K562 (cell line): ENCODE measurements around the gene ARL4D. TPM values are rescaled to one million over a fixed set of nuclear protein-coding genes. Genes with fewer than 3 reads are reported as not detected.
A peak's percentile ranks its signal among the peaks of the same experiment; 100 is the strongest.

Source experiments
- KHSRP ChIP-seq: fragments of 450-650 bp; IDR thresholded peaks from 2 replicates; pipeline ENCODE4 v1.6.1; 2017
- PHB2 ChIP-seq: fragments of 450-650 bp; IDR thresholded peaks from 2 replicates; pipeline ENCODE4 v1.6.1; 2017; ENCODE audit warnings: low read depth
- RBFOX2 ChIP-seq: fragments of 200-400 bp; formaldehyde crosslinking; IDR thresholded peaks from 2 replicates; pipeline ENCODE4 v1.6.1; 2017; ENCODE audit warnings: low read depth, mild to moderate bottlenecking, low read length, moderate library complexity
- RBM14 ChIP-seq: fragments of 200-400 bp; formaldehyde crosslinking; IDR thresholded peaks from 2 replicates; pipeline ENCODE4 v1.6.1; 2018; ENCODE audit warnings: low read depth, mild to moderate bottlenecking, low read length, moderate library complexity, borderline replicate concordance; ENCODE audit not compliant: insufficient read depth
- RBM25 ChIP-seq: fragments of 200-400 bp; formaldehyde crosslinking; IDR thresholded peaks from 2 replicates; pipeline ENCODE4 v1.6.1; 2018; ENCODE audit warnings: low read length, low read depth, moderate library complexity; ENCODE audit not compliant: severe bottlenecking
- SP1 ChIP-seq: sonication (generic); formaldehyde crosslinking; IDR thresholded peaks from 2 replicates; pipeline ENCODE4 v1.8.1; 2022; ENCODE audit warnings: mild to moderate bottlenecking, missing genetic modification reagents
- TCFL5 ChIP-seq: fragments of 250-450 bp; sonication (Bioruptor Pico); conservative IDR thresholded peaks from 2 replicates; pipeline ENCODE4 v1.6.1; 2021; ENCODE audit warnings: mild to moderate bottlenecking, moderate library complexity, matching md5 sums
- ZNF124 ChIP-seq: sonication (generic); formaldehyde crosslinking; IDR thresholded peaks from 2 replicates; pipeline ENCODE4 v1.8.1; 2022; ENCODE audit warnings: missing genetic modification reagents
- ZNF707 ChIP-seq: fragments of 250-450 bp; sonication (Bioruptor Pico); conservative IDR thresholded peaks from 2 replicates; pipeline ENCODE4 v1.8.0; 2022; ENCODE audit warnings: inconsistent platforms, mild to moderate bottlenecking, moderate library complexity
- polyA plus RNA-seq, 8 experiments: library from polyadenylated mRNA; depleted of rRNA in 4 of 8; stranded (reverse) in 5 of 8; unstranded in 3 of 8; fragments of >200 nt; fragmentation: Nextera tagmentation in 2 of 8; fragmentation: Illumina TruSeq in 1 of 8; extraction: Ambion mirVana in 2 of 8; extraction: Trizol in 1 of 8; gene quantifications; 2 replicates each; pipeline versions ENCODE4 v1.2.1 to v1.2.3, GENCODE V29; 2011 to 2014; ENCODE audit warnings: inconsistent platforms in 1 of 8, missing spikeins in 1 of 8
- total RNA-seq, 7 experiments: library from RNA; depleted of rRNA in 6 of 7; stranded (reverse); fragments of >200 nt in 6 of 7; fragmentation: Illumina TruSeq in 2 of 7; extraction: Trizol in 2 of 7; gene quantifications; 2 replicates each; pipeline versions ENCODE4 v1.2.1 to v1.2.3, GENCODE V29; 2011 to 2021; ENCODE audit warnings: low replicate concordance in 1 of 7
- TF ChIP-seq, protein P1 (sequence below): fragments of 450-650 bp; IDR thresholded peaks from 2 replicates; pipeline ENCODE4 v1.6.1; 2018; ENCODE audit not compliant: partially characterized antibody
- TF ChIP-seq, protein P2 (sequence below): IDR thresholded peaks from 3 replicates; pipeline ENCODE4 v1.6.1; 2011; ENCODE audit warnings: borderline replicate concordance, mild to moderate bottlenecking, moderate library complexity; ENCODE audit not compliant: insufficient read length; ENCODE audit errors: extremely low read depth
- TF ChIP-seq, protein P3 (sequence below): fragments of 250-450 bp; sonication (Bioruptor Pico); IDR thresholded peaks from 2 replicates; pipeline ENCODE4 v1.8.0; 2021; ENCODE audit warnings: borderline replicate concordance, mild to moderate bottlenecking, moderate library complexity; ENCODE audit not compliant: poor library complexity, severe bottlenecking
- TF ChIP-seq, protein P4 (sequence below): sonication (generic); formaldehyde crosslinking; IDR thresholded peaks from 2 replicates; pipeline ENCODE4 v1.8.0; 2022; ENCODE audit warnings: missing genetic modification reagents, mild to moderate bottlenecking, moderate library complexity, borderline replicate concordance

Gene ARL4D
- total and polyA plus RNA-seq, 9 of the 15 experiments (the other 6 are each of a cell fraction or from before 2014, with no cell fraction given), result 0.07 to 0.53 (median 0.28) TPM; not detected in 1

DNA sequence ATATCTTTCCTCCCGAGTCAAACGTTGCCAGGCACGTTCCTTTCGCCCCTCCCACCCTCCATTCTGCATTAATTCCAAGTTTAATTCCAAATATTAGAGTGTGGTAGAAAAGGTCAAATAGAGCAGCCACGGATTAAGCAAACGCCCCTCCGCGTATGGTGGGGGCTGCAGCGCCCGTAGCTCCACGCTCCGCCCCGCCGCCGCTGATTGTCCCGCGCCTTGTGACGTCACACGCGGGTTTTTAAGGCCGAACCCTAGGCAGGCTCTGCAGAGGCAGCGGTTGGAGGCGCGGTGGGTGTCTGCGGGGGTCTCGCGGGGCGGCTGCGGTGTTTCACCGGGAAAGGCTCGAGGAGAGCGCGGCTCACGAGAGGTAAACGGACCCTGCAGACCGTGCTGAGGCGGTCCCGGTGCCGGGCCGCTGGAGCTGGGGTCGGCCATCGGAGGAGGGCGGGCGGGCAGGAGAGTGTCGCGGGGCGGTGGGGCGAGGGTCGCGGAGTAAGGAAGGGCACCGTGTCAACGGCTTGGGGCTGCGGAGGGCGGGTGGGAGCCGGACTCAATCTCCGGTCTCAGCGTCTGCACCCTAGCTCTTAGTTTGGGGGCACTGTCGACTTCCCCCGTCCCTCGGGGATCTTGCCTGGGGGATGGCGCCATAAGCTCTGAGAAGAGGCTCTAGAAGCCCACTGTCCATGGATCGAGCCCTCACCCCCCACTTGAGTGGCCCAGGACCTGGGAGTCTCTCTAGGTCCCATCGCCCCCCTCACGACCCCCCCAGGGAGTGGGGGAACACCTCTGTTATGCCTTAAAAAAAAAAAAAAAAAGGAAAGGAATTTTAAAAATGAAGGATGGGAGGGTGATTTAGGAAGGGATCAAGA, at the start of gene ARL4D (continued):
- TF ChIP-seq KHSRP, result peak; percentile 42; the same call in 1 of the 2 replicates
- TF ChIP-seq, protein P1, sequence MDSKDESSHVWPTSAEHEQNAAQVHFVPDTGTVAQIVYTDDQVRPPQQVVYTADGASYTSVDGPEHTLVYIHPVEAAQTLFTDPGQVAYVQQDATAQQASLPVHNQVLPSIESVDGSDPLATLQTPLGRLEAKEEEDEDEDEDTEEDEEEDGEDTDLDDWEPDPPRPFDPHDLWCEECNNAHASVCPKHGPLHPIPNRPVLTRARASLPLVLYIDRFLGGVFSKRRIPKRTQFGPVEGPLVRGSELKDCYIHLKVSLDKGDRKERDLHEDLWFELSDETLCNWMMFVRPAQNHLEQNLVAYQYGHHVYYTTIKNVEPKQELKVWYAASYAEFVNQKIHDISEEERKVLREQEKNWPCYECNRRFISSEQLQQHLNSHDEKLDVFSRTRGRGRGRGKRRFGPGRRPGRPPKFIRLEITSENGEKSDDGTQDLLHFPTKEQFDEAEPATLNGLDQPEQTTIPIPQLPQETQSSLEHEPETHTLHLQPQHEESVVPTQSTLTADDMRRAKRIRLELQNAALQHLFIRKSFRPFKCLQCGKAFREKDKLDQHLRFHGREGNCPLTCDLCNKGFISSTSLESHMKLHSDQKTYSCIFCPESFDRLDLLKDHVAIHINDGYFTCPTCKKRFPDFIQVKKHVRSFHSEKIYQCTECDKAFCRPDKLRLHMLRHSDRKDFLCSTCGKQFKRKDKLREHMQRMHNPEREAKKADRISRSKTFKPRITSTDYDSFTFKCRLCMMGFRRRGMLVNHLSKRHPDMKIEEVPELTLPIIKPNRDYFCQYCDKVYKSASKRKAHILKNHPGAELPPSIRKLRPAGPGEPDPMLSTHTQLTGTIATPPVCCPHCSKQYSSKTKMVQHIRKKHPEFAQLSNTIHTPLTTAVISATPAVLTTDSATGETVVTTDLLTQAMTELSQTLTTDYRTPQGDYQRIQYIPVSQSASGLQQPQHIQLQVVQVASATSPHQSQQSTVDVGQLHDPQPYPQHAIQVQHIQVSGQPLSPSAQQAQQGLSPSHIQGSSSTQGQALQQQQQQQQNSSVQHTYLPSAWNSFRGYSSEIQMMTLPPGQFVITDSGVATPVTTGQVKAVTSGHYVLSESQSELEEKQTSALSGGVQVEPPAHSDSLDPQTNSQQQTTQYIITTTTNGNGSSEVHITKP, result peak; percentile 85
- TF ChIP-seq RBM25, result no peak
- TF ChIP-seq TCFL5 (CRISPR knock-in tag), result no peak
- no peak for TF ChIP-seq ZNF124
- TF ChIP-seq, protein P2, sequence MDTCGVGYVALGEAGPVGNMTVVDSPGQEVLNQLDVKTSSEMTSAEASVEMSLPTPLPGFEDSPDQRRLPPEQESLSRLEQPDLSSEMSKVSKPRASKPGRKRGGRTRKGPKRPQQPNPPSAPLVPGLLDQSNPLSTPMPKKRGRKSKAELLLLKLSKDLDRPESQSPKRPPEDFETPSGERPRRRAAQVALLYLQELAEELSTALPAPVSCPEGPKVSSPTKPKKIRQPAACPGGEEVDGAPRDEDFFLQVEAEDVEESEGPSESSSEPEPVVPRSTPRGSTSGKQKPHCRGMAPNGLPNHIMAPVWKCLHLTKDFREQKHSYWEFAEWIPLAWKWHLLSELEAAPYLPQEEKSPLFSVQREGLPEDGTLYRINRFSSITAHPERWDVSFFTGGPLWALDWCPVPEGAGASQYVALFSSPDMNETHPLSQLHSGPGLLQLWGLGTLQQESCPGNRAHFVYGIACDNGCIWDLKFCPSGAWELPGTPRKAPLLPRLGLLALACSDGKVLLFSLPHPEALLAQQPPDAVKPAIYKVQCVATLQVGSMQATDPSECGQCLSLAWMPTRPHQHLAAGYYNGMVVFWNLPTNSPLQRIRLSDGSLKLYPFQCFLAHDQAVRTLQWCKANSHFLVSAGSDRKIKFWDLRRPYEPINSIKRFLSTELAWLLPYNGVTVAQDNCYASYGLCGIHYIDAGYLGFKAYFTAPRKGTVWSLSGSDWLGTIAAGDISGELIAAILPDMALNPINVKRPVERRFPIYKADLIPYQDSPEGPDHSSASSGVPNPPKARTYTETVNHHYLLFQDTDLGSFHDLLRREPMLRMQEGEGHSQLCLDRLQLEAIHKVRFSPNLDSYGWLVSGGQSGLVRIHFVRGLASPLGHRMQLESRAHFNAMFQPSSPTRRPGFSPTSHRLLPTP, result no peak
- TF ChIP-seq SP1 (CRISPR knock-in tag), result no peak
- TF ChIP-seq ZNF707 (CRISPR knock-in tag), result no peak
- TF ChIP-seq, protein P3, sequence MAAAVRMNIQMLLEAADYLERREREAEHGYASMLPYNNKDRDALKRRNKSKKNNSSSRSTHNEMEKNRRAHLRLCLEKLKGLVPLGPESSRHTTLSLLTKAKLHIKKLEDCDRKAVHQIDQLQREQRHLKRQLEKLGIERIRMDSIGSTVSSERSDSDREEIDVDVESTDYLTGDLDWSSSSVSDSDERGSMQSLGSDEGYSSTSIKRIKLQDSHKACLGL, result no peak
- TF ChIP-seq RBFOX2, result peak; percentile 57
- TF ChIP-seq, protein P4, sequence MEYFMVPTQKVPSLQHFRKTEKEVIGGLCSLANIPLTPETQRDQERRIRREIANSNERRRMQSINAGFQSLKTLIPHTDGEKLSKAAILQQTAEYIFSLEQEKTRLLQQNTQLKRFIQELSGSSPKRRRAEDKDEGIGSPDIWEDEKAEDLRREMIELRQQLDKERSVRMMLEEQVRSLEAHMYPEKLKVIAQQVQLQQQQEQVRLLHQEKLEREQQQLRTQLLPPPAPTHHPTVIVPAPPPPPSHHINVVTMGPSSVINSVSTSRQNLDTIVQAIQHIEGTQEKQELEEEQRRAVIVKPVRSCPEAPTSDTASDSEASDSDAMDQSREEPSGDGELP, result peak; percentile 27; the same call in 1 of the 2 replicates
- TF ChIP-seq PHB2, result no peak
- no peak for TF ChIP-seq RBM14
